NCI-H524 treated with DMSO at 0.1 percent for 48 hours (cell line): ENCODE data around the gene SIDT1.
"Not testable (repeated sequence)": the region's sequence is repeated elsewhere in the genome, so short reads cannot be mapped to it uniquely, and the experiment has no call there.

Source experiments
- DNase-seq: peaks from one replicate; lab custom pipeline; 2025; lab: John Stamatoyannopoulos, UW

Gene SIDT1

GRCh38 chr3:113634782-113635474, 102.6 kb downstream of the SIDT1 start:
- DNase-seq: no peak

GRCh38 chr3:113636034-113636433, 103.7 kb downstream of the SIDT1 start:
- not testable (repeated sequence) for DNase-seq

GRCh38 chr3:113637756-113638155, 105.4 kb downstream of the SIDT1 start:
- no peak for DNase-seq

- DNase-seq: no peak
Measured at GRCh38 chr3:113638910-113639309, 106.6 kb downstream of the SIDT1 start.

GRCh38 chr3:113643583-113643982, 111.2 kb downstream of the SIDT1 start:
- DNase-seq: no peak

- DNase-seq: no peak
Measured at GRCh38 chr3:113648524-113648923, 116.2 kb downstream of the SIDT1 start.

GRCh38 chr3:113649174-113649845, 117.0 kb downstream of the SIDT1 start:
- no peak for DNase-seq

GRCh38 chr3:113654310-113654709, 122.0 kb downstream of the SIDT1 start:
- DNase-seq: no peak

- DNase-seq: no peak
Measured at GRCh38 chr3:113654851-113655250, 122.5 kb downstream of the SIDT1 start.

- DNase-seq: no peak
Measured at GRCh38 chr3:113658107-113658506, 125.8 kb downstream of the SIDT1 start.

GRCh38 chr3:113659101-113659541, 126.8 kb downstream of the SIDT1 start:
- DNase-seq: peak; percentile 79

- DNase-seq: no peak
Measured at GRCh38 chr3:113659996-113660395, 127.6 kb downstream of the SIDT1 start.

GRCh38 chr3:113660458-113660857, 128.1 kb downstream of the SIDT1 start:
- no peak for DNase-seq

GRCh38 chr3:113660896-113661295, 128.5 kb downstream of the SIDT1 start:
- no peak for DNase-seq

- DNase-seq: no peak
Measured at GRCh38 chr3:113662824-113663223, 130.5 kb downstream of the SIDT1 start.

- no peak for DNase-seq
Measured at GRCh38 chr3:113663324-113663750, 131.0 kb downstream of the SIDT1 start.

- no peak for DNase-seq
Measured at GRCh38 chr3:113663761-113664160, 131.4 kb downstream of the SIDT1 start.

- no peak for DNase-seq
Measured at GRCh38 chr3:113664523-113665094, 132.3 kb downstream of the SIDT1 start.

GRCh38 chr3:113668015-113668414, 135.7 kb downstream of the SIDT1 start:
- DNase-seq: no peak

GRCh38 chr3:113673593-113673992, 141.2 kb downstream of the SIDT1 start:
- no peak for DNase-seq

- no peak for DNase-seq
Measured at GRCh38 chr3:113676261-113676660, 143.9 kb downstream of the SIDT1 start.

GRCh38 chr3:113677737-113678136, 145.4 kb downstream of the SIDT1 start:
- DNase-seq: no peak

GRCh38 chr3:113678773-113679172, 146.4 kb downstream of the SIDT1 start:
- DNase-seq: no peak
